ENCODE results near the gene HSP90AB1.

- TF ChIP-seq, protein P1, sequence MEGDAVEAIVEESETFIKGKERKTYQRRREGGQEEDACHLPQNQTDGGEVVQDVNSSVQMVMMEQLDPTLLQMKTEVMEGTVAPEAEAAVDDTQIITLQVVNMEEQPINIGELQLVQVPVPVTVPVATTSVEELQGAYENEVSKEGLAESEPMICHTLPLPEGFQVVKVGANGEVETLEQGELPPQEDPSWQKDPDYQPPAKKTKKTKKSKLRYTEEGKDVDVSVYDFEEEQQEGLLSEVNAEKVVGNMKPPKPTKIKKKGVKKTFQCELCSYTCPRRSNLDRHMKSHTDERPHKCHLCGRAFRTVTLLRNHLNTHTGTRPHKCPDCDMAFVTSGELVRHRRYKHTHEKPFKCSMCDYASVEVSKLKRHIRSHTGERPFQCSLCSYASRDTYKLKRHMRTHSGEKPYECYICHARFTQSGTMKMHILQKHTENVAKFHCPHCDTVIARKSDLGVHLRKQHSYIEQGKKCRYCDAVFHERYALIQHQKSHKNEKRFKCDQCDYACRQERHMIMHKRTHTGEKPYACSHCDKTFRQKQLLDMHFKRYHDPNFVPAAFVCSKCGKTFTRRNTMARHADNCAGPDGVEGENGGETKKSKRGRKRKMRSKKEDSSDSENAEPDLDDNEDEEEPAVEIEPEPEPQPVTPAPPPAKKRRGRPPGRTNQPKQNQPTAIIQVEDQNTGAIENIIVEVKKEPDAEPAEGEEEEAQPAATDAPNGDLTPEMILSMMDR (IDR thresholded peaks at IDR 0.05; ENCODE audit: poor library complexity, severe bottlenecking) = no peak
- TF ChIP-seq EP300 (conservative IDR thresholded peaks at IDR 0.05; ENCODE audit: poor library complexity, severe bottlenecking) (no peak), REST (IDR thresholded peaks at IDR 0.05; ENCODE audit: borderline replicate concordance) (no peak)
Measured at GRCh38 chr6:44291841-44292240, 44.9 kb downstream of the HSP90AB1 start.

Measured in neural cell (in vitro differentiated cells).